GM13977 (cell line): ENCODE measurements around the gene KRT4.

ENCODE experiments used
- DNase-seq: peaks from one replicate; pipeline ENCODE4 v3.0.0; 2012; ENCODE audit warnings: low spot score
- CTCF ChIP-seq: IDR thresholded peaks from 2 replicates; pipeline ENCODE4 v1.5.1; 2012; ENCODE audit warnings: mild to moderate bottlenecking, control low read depth; ENCODE audit not compliant: insufficient read depth; ENCODE audit errors: extremely low read depth, missing control alignments
- in situ Hi-C: fragments of 300-500 bp; cut with MboI; formaldehyde crosslinking; loops from one replicate; pipeline ENCODE4 v1.12.0; 2022; ENCODE audit warnings: low sequenced_read_pairs, low pct_unique_long_range_greater_than_20kb, mixed read lengths, inconsistent platforms; ENCODE audit not compliant: unreplicated experiment

KRT4 gene

DNA sequence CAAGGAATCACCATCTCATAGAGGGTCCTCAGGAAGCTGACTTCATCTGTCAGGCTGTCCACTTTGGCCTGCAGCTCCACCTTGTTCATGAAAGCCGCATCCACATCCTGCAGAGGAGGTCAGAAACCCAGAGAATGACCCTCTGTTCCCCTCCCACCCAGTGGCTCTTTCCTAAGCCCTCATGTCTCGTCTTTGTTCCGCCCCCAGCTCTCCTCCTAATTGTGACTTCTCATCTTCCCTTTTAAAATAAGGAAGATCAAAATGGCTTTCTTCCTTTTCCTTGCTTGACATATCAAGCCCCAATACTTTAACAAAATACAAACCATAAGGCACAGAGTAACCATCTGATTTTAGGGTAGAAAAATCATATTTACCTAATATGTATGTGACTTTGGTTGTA, 41.1 kb downstream of the KRT4 start:
- no peak for DNase-seq
- in situ Hi-C loops, result no loop called here
- no peak for TF ChIP-seq CTCF

DNA sequence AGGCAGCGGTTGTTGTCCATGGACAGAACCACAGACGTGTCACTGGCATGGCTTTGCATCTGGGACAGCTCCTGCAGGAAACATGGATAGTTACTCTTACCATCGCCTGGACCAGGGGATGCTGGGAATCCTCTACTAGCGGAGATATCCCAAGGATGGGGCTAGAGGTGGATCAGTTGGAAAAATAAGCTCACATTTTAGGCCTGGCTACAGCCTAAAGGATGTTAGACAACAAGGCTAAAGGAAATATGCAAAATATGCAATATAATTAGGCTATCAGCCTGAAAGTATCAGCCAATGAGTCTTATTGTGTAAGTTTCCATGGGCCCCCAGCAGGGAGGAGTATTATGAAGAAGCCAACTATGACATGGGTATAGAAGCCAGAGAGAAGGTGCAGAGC, 41.7 kb downstream of the KRT4 start:
- in situ Hi-C loops, result no loop called here
- no peak for TF ChIP-seq CTCF
- no peak for DNase-seq

- TF ChIP-seq CTCF, result no peak
- no peak for DNase-seq
- in situ Hi-C loops, result no loop called here
Measured at GRCh38 chr12:52771505-52771904, 42.4 kb downstream of the KRT4 start.

- in situ Hi-C loops, result no loop called here
- DNase-seq, result no peak
- no peak for TF ChIP-seq CTCF
Measured at GRCh38 chr12:52771088-52771487, 42.8 kb downstream of the KRT4 start.

- no peak for TF ChIP-seq CTCF
- no peak for DNase-seq
- in situ Hi-C loops, result no loop called here
Measured at GRCh38 chr12:52769946-52770345, 44.0 kb downstream of the KRT4 start.

DNA sequence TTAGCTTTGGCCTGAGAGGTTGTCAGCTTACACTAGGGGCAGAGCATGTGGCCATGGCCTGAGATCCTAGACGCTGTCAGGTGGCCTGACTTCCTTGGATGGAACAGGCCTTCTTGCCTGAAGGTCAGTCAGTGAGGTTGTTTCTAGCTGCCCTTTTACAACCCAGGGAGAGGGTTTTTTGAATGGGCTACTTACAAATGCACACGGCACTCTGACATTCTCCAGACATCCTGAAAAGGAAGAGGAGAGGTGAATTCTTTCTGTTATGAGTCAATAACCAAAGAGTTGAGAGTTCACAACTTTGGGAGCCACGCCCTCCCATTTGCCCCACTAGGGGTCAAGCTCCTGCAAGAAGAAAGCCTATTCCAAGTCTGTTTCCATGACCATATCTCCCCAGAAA, 44.6 kb downstream of the KRT4 start:
- in situ Hi-C loops, result no loop called here
- no peak for DNase-seq
- TF ChIP-seq CTCF, result no peak
